HFFc6 (cell line): Measurements from ENCODE around the gene ZNF497. TPM values are rescaled to one million over a fixed set of nuclear protein-coding genes. Genes with fewer than 3 reads are reported as not detected.

Experiments
- DNase-seq: peaks from one replicate; pipeline ENCODE4 v3.0.0-alpha.2; 2018
- H3K27ac Mint-ChIP-seq: 2 replicates; pipeline ENCODE4 v1.8.0; 2020; ENCODE audit warnings: mild to moderate bottlenecking, mixed read lengths
- H3K27me3 Mint-ChIP-seq: 2 replicates; pipeline ENCODE4 v1.8.0; 2021; ENCODE audit warnings: mild to moderate bottlenecking, moderate library complexity, mixed read lengths; ENCODE audit not compliant: insufficient read depth
- H3K36me3 Mint-ChIP-seq: 2 replicates; pipeline ENCODE4 v1.8.0; 2021; ENCODE audit warnings: low read depth, mixed read lengths
- H3K4me1 Mint-ChIP-seq: 2 replicates; pipeline ENCODE4 v1.8.0; 2020; ENCODE audit warnings: low read depth, mixed read lengths
- H3K4me3 Mint-ChIP-seq: 2 replicates; pipeline ENCODE4 v1.8.0; 2020; ENCODE audit warnings: mild to moderate bottlenecking, moderate library complexity, mixed read lengths
- H3K9me3 Mint-ChIP-seq: 2 replicates; pipeline ENCODE4 v1.8.0; 2020; ENCODE audit warnings: mild to moderate bottlenecking, mixed read lengths
- CTCF ChIP-seq: fragments of 200-600 bp; sonication (generic); IDR thresholded peaks from 2 replicates; pipeline ENCODE4 v1.5.0; 2021; ENCODE audit warnings: antibody characterized with exemption, mild to moderate bottlenecking
- total RNA-seq, 6 experiments: library from RNA; stranded (reverse); fragmentation: NEBNext Ultra II Directional; extraction: Animal tissue kit (Norgen Biotek cat#: 25700); gene quantifications; 2 replicates in 1 of 6; 3 replicates in 5 of 6; pipeline ENCODE4 v1.2.3, GENCODE V29; 2021

Gene ZNF497
- total RNA-seq, 6 experiments from 2014 or later: 0.16 to 0.35 (median 0.27) TPM

DNA sequence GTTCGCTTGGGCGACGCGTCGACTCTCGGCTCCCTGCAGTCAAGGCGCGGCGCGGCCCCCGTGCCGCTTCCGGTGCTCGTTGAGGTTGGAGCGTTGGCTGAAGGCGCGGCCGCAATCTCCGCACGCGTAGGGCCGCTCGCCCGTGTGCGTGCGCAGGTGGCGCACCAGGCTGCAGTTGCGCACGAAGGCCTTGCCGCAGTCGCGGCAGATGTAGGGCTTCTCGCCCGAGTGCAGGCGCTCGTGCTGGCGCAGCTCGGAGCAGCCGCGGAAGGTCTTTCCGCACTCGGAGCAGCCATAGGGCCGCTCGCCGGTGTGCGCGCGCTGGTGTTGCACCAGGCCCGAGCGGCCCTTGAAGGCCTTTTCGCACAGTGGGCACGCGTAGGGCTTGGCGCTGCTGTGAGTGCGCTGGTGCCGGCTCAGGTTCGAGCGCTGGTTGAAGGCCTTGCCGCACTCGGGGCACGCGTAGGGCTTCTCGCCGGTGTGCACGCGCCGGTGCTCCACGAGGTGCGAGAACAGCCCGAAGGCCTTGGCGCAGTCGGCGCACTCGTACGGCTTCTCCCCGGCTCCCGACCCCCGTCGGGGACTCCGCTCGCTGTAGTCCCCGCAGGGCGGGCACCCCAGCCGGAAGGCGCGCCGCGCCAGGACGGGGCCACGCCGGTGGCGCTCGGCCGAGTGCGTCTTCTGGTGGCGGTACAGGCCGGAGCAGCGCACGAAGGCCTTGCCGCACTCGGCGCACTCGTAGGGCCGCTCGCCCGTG is 5.3 kb upstream of the ZNF497 start:
- DNase-seq: no peak
- no peak for TF ChIP-seq CTCF
- Mint-ChIP-seq H3K27me3 (no peaks in the 10 kb centered on the region; the same call in 1 of the 2 replicates), H3K4me1 (no peaks in the 10 kb centered on the region), H3K36me3 (no peaks in the 10 kb centered on the region), H3K9me3 (peaks cover 4% of the 10 kb centered on the region; the same call in 1 of the 2 replicates), H3K27ac (no peak overlapping the region), H3K4me3 (no peak overlapping the region)

GRCh38 chr19:58366585-58367430 is 4.3 kb upstream of the ZNF497 start:
- H3K36me3 Mint-ChIP-seq: no peaks in the 10 kb centered on the region; the same call in 1 of the 2 replicates
- no peak overlapping the region for H3K27ac Mint-ChIP-seq
- H3K27me3 Mint-ChIP-seq: peaks cover 2% of the 10 kb centered on the region
- no peak for DNase-seq
- H3K4me3 Mint-ChIP-seq: no peak overlapping the region
- H3K4me1 Mint-ChIP-seq: peaks cover 5% of the 10 kb centered on the region
- peaks cover 4% of the 10 kb centered on the region; the same call in 1 of the 2 replicates for H3K9me3 Mint-ChIP-seq
- TF ChIP-seq CTCF: no peak

DNA sequence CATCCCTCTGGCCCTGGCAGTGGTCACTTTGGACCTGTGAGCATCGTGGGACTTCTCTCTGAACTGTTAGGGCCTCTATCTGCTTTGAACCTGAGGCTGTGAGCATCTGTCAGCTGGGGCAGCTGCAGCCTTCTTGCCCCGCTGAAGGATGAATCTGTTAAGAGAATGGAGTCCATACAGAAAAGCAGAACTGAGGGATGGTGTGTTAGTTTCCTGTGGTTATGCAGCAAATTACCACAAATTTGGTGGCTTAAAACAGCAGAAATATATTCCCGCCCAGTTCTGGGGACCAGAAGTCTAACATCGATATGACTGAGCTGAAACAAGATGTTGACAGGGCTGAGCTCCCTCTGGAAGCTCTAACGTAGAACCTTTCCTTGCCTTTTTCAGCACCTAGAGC is 1.6 kb upstream of the ZNF497 start:
- Mint-ChIP-seq H3K4me1 (peaks cover 8% of the 10 kb centered on the region), H3K4me3 (no peak overlapping the region), H3K36me3 (no peaks in the 10 kb centered on the region; the same call in 1 of the 2 replicates), H3K27me3 (peaks cover 2% of the 10 kb centered on the region), H3K27ac (no peak overlapping the region), H3K9me3 (peaks cover 4% of the 10 kb centered on the region; the same call in 1 of the 2 replicates)
- no peak for DNase-seq
- TF ChIP-seq CTCF: no peak

DNA sequence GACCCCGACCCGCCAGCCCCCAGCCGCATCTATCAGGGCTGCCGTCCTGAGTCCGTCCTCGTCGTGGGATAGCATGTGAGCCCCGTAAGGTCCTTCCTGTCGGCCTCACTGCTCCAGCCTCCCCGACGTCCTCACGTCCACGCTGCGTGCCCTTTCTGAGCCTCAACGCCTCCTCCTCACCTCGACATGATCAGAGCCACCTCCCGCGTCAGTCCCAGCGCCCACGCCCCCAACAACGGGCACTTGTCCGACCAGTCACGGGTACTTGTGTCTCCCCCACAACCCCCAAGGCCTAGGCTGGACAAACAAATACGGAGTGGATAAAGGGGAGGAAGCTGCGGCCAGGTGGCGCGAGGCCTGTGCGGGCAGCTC is 665 bp downstream of the ZNF497 start:
- Mint-ChIP-seq H3K4me1 (peaks cover 8% of the 10 kb centered on the region), H3K27me3 (peaks cover 2% of the 10 kb centered on the region), H3K4me3 (peak overlapping the region; percentile 99), H3K36me3 (no peaks in the 10 kb centered on the region; the same call in 1 of the 2 replicates), H3K9me3 (no peaks in the 10 kb centered on the region), H3K27ac (peak overlapping the region; percentile 100)
- TF ChIP-seq CTCF: no peak
- no peak for DNase-seq

DNA sequence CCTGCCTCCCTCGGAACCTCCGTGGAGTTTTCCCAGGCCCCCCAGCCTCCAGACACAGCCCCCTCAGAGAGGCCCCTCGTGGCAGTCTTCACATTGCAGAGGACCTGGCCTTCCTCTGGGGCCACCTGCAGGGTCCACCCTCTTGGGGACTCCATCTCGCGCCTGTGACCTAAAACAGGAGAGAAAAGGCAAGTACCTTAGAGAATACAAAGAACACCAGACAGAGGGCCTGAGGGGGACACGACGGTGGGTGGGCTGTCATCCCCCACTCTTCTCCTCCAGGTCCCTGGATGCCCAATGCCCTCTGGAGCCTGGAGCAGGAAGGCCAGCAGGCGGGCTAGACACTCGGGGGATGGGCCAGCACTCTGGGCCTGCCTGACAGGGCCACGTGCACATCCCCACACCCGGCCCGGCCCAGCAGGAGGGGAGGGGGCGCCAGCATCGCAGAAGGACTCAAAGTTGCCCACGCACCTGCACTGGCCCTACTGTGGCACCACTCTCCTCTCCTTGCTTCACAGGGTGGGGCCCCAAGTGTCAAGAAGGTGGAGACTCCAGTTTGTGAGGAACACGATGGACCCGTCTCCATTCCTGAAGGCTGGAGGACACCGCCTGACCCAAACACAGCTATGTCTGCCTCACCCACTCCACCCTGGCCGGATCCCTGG is 4.9 kb downstream of the ZNF497 start:
- no peak for TF ChIP-seq CTCF
- Mint-ChIP-seq H3K36me3 (no peaks in the 10 kb centered on the region; the same call in 1 of the 2 replicates), H3K9me3 (no peaks in the 10 kb centered on the region), H3K27ac (no peak overlapping the region), H3K27me3 (peaks cover 2% of the 10 kb centered on the region), H3K4me1 (peaks cover 8% of the 10 kb centered on the region), H3K4me3 (no peak overlapping the region)
- DNase-seq: no peak
